H9 (cell line): ENCODE results near the gene PHACTR4. TPM values are rescaled to one million over a fixed set of nuclear protein-coding genes. Genes with fewer than 3 reads are reported as not detected.
A peak's percentile ranks its signal among the peaks of the same experiment; 100 is the strongest.

Source experiments
- DNase-seq: peaks from one replicate; pipeline ENCODE4 v3.0.0-alpha.2; 2017
- H2AFZ ChIP-seq: one replicate; pipeline ENCODE4 v1.6.1; 2013; ENCODE audit warnings: mild to moderate bottlenecking, low read length, control low read depth, moderate library complexity
- H2AK5ac ChIP-seq: 2 replicates; pipeline ENCODE4 v1.6.1; 2013; ENCODE audit warnings: low read length, control low read depth, mixed read lengths; ENCODE audit not compliant: insufficient read length
- H2BK120ac ChIP-seq: one replicate; pipeline ENCODE4 v1.6.1; 2013; ENCODE audit warnings: low read depth, mild to moderate bottlenecking, low read length, control low read depth, inconsistent platforms; ENCODE audit not compliant: poor library complexity, severe bottlenecking
- H2BK12ac ChIP-seq: 2 replicates; pipeline ENCODE4 v1.6.1; 2013; ENCODE audit warnings: low read length, control low read depth, mixed read lengths, low read depth; ENCODE audit not compliant: insufficient read length
- H2BK15ac ChIP-seq: 2 replicates; pipeline ENCODE4 v1.6.1; 2013; ENCODE audit warnings: low read depth, low read length, control low read depth
- H2BK20ac ChIP-seq: one replicate; pipeline ENCODE4 v1.6.1; 2013; ENCODE audit warnings: low read depth, mild to moderate bottlenecking, low read length, control low read depth, inconsistent platforms; ENCODE audit not compliant: poor library complexity, severe bottlenecking
- H2BK5ac ChIP-seq: 2 replicates; pipeline ENCODE4 v1.6.1; 2013; ENCODE audit warnings: low read length, control low read depth, mixed read lengths; ENCODE audit not compliant: insufficient read length
- H3K14ac ChIP-seq: 2 replicates; pipeline ENCODE4 v1.6.1; 2013; ENCODE audit warnings: low read length, control low read depth; ENCODE audit not compliant: insufficient read depth
- H3K18ac ChIP-seq: 2 replicates; pipeline ENCODE4 v1.6.1; 2013; ENCODE audit warnings: low read depth, mild to moderate bottlenecking, mixed read lengths, low read length, control low read depth; ENCODE audit not compliant: insufficient read length
- H3K23ac ChIP-seq: 2 replicates; pipeline ENCODE4 v1.6.1; 2013; ENCODE audit warnings: low read length, control low read depth, mixed read lengths, low read depth; ENCODE audit not compliant: insufficient read length
- H3K23me2 ChIP-seq: 2 replicates; pipeline ENCODE4 v1.6.1; 2013; ENCODE audit warnings: low read depth, mild to moderate bottlenecking, mixed read lengths, low read length, control low read depth; ENCODE audit not compliant: insufficient read length, poor library complexity, severe bottlenecking
- H3K27ac ChIP-seq: 2 replicates; pipeline ENCODE4 v1.5.1; 2013; ENCODE audit warnings: low read length, control low read depth, mixed read lengths, low read depth; ENCODE audit not compliant: insufficient read length
- H3K27me3 ChIP-seq: 2 replicates; pipeline ENCODE4 v1.6.1; 2013; ENCODE audit warnings: low read length, control low read depth, inconsistent platforms; ENCODE audit not compliant: insufficient read depth
- H3K4ac ChIP-seq: 2 replicates; pipeline ENCODE4 v1.6.1; 2013; ENCODE audit warnings: low read depth, mild to moderate bottlenecking, control low read depth, inconsistent platforms, low read length, moderate library complexity
- H3K4me1 ChIP-seq: 2 replicates; pipeline ENCODE4 v1.6.1; 2013; ENCODE audit warnings: low read length, control low read depth, inconsistent platforms; ENCODE audit not compliant: insufficient read depth
- H3K4me2 ChIP-seq: 2 replicates; pipeline ENCODE4 v1.6.1; 2013; ENCODE audit warnings: low read length, control low read depth, mixed read lengths; ENCODE audit not compliant: insufficient read length, insufficient read depth
- H3K56ac ChIP-seq: 2 replicates; pipeline ENCODE4 v1.6.1; 2013; ENCODE audit warnings: low read depth, mild to moderate bottlenecking, mixed read lengths, low read length, control low read depth; ENCODE audit not compliant: insufficient read length
- H3K79me1 ChIP-seq: 2 replicates; pipeline ENCODE4 v1.6.1; 2013; ENCODE audit warnings: low read depth, mild to moderate bottlenecking, moderate library complexity, low read length, control low read depth, inconsistent platforms; ENCODE audit not compliant: insufficient read depth, poor library complexity, severe bottlenecking
- H3K79me2 ChIP-seq: 2 replicates; pipeline ENCODE4 v1.6.1; 2013; ENCODE audit warnings: low read length, control low read depth, inconsistent platforms; ENCODE audit not compliant: insufficient read depth
- H3K9ac ChIP-seq: 2 replicates; pipeline ENCODE4 v1.6.1; 2013; ENCODE audit warnings: low read length, control low read depth, mixed read lengths; ENCODE audit not compliant: insufficient read length; ENCODE audit errors: extremely low read depth
- H3K9me3 ChIP-seq: one replicate; pipeline ENCODE4 v1.6.1; 2013; ENCODE audit warnings: low read depth, low read length, inconsistent platforms; ENCODE audit not compliant: control insufficient read depth
- H3T11ph ChIP-seq: one replicate; pipeline ENCODE4 v1.6.1; 2013; ENCODE audit warnings: mild to moderate bottlenecking, low read length, control low read depth, inconsistent platforms
- H4K20me1 ChIP-seq: one replicate; pipeline ENCODE4 v1.6.1; 2013; ENCODE audit not compliant: control insufficient read depth, insufficient read length, insufficient read depth
- H4K5ac ChIP-seq: 2 replicates; pipeline ENCODE4 v1.6.1; 2013; ENCODE audit warnings: low read depth, mild to moderate bottlenecking, mixed read lengths, low read length, control low read depth; ENCODE audit not compliant: insufficient read length
- H4K8ac ChIP-seq: replicated peaks from 2 replicates; pipeline ENCODE4 v1.6.1; 2013; ENCODE audit warnings: low read length, control low read depth, mixed read lengths, low read depth; ENCODE audit not compliant: insufficient read length
- H4K91ac ChIP-seq: 2 replicates; pipeline ENCODE4 v1.6.1; 2013; ENCODE audit warnings: low read depth, mild to moderate bottlenecking, moderate library complexity, mixed read lengths, low read length, control low read depth; ENCODE audit not compliant: insufficient read length
- H3K27ac Mint-ChIP-seq, 3 experiments: 2 replicates in 2 of 3; 3 replicates in 1 of 3; pipeline ENCODE4 v1.8.0; 2020 to 2021; ENCODE audit warnings: mixed read lengths in 3 of 3, mild to moderate bottlenecking in 1 of 3, moderate library complexity in 1 of 3
- H3K27me3 Mint-ChIP-seq: 2 replicates; pipeline ENCODE4 v1.8.0; 2021; ENCODE audit warnings: low read depth, mild to moderate bottlenecking, moderate library complexity, mixed read lengths
- H3K36me3 Mint-ChIP-seq, 3 experiments: 2 replicates in 2 of 3; 3 replicates in 1 of 3; pipeline ENCODE4 v1.8.0; 2020 to 2021; ENCODE audit warnings: low read depth in 3 of 3, mixed read lengths in 3 of 3; ENCODE audit not compliant: insufficient read depth in 1 of 3
- H3K4me1 Mint-ChIP-seq, 2 experiments: 2 replicates each; pipeline ENCODE4 v1.8.0; 2020; ENCODE audit warnings: mixed read lengths in 2 of 2
- H3K4me3 Mint-ChIP-seq, 2 experiments: 2 replicates in 1 of 2; 3 replicates in 1 of 2; pipeline ENCODE4 v1.8.0; 2020 to 2021; ENCODE audit warnings: mild to moderate bottlenecking in 2 of 2, mixed read lengths in 2 of 2, moderate library complexity in 1 of 2
- H3K9me3 Mint-ChIP-seq, 2 experiments: 2 replicates in 1 of 2; 3 replicates in 1 of 2; pipeline ENCODE4 v1.8.0; 2020; ENCODE audit warnings: mild to moderate bottlenecking in 2 of 2, mixed read lengths in 2 of 2, moderate library complexity in 1 of 2
- WGBS: extraction: QIAGEN DNeasy Blood & Tissue Kit; methylation state at CpG from one replicate; pipeline ENCODE4 v1.1.7; 2013; ENCODE audit warnings: missing lambda C conversion rate, low lambda C conversion rate, mixed read lengths; ENCODE audit not compliant: insufficient read length; ENCODE audit errors: extremely low coverage; 5-methylcytosine and 5-hydroxymethylcytosine counted together
- total RNA-seq: library from RNA; stranded (reverse); gene quantifications from 2 replicates; pipeline ENCODE4 v1.2.1, GENCODE V29; 2021
- TF ChIP-seq, protein P1 (sequence below): fragments of 200-600 bp; sonication (generic); conservative IDR thresholded peaks from 3 replicates; pipeline ENCODE4 v1.8.0; 2021; ENCODE audit warnings: antibody characterized with exemption, mild to moderate bottlenecking

Gene PHACTR4
- total RNA-seq, 1 experiment from 2014 or later, result 54.0 TPM

DNA sequence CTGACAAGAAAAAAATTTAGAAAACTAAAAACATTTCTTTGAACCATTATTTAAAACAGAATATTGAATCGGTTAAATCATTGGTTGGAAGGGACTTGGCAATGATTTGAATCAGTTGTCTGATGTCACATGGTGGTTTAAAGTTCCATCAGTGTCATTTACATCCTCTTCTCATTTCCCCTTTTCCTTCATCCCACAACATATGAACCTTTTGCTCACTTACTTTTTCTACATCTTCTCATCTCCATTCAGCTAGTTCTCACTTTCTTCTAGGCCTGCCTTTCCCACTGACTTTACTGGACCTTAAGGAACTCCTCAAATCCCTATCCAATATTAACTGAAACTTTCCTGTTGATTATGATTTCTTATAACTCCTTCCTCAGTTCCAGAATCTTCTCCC, 58.5 kb downstream of the PHACTR4 start:
- TF ChIP-seq, protein P1, sequence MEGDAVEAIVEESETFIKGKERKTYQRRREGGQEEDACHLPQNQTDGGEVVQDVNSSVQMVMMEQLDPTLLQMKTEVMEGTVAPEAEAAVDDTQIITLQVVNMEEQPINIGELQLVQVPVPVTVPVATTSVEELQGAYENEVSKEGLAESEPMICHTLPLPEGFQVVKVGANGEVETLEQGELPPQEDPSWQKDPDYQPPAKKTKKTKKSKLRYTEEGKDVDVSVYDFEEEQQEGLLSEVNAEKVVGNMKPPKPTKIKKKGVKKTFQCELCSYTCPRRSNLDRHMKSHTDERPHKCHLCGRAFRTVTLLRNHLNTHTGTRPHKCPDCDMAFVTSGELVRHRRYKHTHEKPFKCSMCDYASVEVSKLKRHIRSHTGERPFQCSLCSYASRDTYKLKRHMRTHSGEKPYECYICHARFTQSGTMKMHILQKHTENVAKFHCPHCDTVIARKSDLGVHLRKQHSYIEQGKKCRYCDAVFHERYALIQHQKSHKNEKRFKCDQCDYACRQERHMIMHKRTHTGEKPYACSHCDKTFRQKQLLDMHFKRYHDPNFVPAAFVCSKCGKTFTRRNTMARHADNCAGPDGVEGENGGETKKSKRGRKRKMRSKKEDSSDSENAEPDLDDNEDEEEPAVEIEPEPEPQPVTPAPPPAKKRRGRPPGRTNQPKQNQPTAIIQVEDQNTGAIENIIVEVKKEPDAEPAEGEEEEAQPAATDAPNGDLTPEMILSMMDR, result no peak
- no peaks in the 10 kb centered on the region for H3K4me1 Mint-ChIP-seq
- no peak overlapping the region for H3T11ph ChIP-seq
- H3K4me3 Mint-ChIP-seq, result no peak overlapping the region
- H3K4me2 ChIP-seq, result no peak overlapping the region
- no peaks in the 10 kb centered on the region for H3K23me2 ChIP-seq
- H2BK20ac ChIP-seq, result no peak overlapping the region
- H2BK120ac ChIP-seq, result no peak overlapping the region
- H4K5ac ChIP-seq, result no peak overlapping the region
- H3K4me1 ChIP-seq, result no peaks in the 10 kb centered on the region
- no peak overlapping the region for H4K8ac ChIP-seq
- H3K9ac ChIP-seq, result no peak overlapping the region
- H3K36me3 Mint-ChIP-seq, result no peaks in the 10 kb centered on the region; a peak in 1 of 7 replicates
- H3K27me3 Mint-ChIP-seq, result no peaks in the 10 kb centered on the region
- no peaks in the 10 kb centered on the region for H3K9me3 ChIP-seq
- H2BK5ac ChIP-seq, result no peak overlapping the region
- peak overlapping the region in 1 of 3 experiments; percentile 20; a peak in 1 of 7 replicates for H3K27ac Mint-ChIP-seq
- H4K20me1 ChIP-seq, result no peaks in the 10 kb centered on the region
- no peaks in the 10 kb centered on the region for H3K9me3 Mint-ChIP-seq
- WGBS, result no CpG with 5 or more reads among the region's 1 CpG
- no peak overlapping the region for H2BK15ac ChIP-seq
- no peak overlapping the region for H3K27ac ChIP-seq
- H3K27me3 ChIP-seq, result no peaks in the 10 kb centered on the region
- H3K18ac ChIP-seq, result no peak overlapping the region
- H2BK12ac ChIP-seq, result no peak overlapping the region
- no peak overlapping the region for H4K91ac ChIP-seq
- H3K79me2 ChIP-seq, result no peaks in the 10 kb centered on the region
- H2AK5ac ChIP-seq, result no peak overlapping the region
- H3K4ac ChIP-seq, result no peak overlapping the region
- peaks cover under 1% of the 10 kb centered on the region for H3K79me1 ChIP-seq
- no peak overlapping the region for H3K14ac ChIP-seq
- H2AFZ ChIP-seq, result no peak overlapping the region
- no peak overlapping the region for H3K56ac ChIP-seq
- no peak overlapping the region for H3K23ac ChIP-seq
- DNase-seq, result no peak
